GM19240 (cell line): ENCODE measurements around the gene TMEM79.

Experiments
- DNase-seq: peaks from one replicate; pipeline ENCODE4 v3.0.0; 2011; ENCODE audit warnings: low spot score; ENCODE audit not compliant: insufficient read length

Gene TMEM79

DNA sequence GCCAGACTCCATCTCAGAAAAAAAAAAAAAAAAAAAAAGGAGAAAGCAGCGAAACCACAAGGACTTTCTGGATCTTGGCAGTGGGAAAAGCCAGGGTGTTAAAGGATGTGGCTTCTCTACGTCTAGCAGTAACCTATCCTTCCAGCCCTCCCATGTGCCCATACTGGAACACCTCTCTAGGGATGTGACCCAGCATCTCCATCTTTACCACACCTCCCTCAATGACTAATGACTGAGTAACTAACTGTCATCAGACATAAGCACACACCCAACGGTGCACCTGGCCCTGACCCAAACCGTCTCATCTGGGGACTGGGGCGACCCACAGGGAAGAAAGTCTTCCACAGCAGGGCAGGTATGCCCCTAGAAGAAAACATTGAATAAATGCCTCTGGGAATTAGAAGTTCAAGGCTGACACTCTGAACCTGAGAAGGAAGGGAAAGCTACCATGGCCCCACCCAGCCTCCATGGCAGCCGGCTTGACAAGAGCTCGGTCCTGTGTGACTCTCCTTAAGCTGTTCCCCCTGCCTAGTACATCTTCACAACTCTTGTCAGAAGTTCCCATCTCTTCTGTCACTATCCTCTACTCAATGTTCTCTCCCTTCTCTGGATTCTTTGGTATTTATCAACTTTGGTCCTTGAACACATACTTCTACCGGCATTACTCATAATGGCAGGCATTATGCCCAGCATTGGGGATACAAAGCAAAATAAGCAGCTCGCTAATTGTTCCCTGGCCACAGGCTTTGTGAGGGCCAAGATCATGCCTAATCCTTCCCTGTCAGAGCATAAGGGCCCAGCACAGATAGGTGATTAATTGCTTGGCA lies 21.5 kb upstream of the TMEM79 start:
- DNase-seq = no peak

DNA sequence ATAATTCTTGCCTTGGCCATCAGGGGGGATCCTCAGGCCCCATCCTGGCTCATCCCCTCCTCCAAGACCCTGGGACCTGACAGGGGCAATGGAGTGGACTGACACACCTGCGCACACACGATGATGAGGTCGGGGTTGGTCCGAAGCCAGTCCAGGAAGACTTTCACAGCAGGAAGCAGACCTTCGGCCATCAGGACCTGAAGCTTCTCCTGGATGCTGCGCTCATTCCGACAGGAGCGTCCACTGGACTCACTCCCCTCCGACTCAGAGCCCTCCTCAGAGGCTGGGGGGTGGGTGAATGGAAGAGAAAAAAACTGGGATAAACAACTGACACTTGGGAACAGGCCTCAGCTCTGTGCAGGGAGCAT lies 20.9 kb upstream of the TMEM79 start:
- no peak for DNase-seq

DNA sequence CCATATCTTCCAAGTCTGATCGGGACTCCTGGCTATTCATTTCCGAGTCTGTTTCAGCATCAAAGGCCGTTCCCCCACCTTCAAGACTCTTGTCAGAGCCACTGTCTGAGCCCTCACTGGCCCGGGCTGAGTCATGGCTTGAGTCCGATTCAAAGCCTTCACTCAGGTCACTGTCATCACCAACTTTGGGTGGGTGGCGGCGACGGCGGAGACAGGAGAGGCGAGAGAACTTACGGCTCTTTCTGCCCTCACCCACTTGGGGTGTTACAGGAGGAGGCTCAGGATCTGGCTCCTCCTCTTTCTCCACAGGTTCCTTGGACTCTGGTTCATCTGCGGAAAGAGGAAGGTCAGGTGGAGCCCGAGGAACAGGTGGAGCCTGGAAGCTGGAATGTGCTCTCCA lies 18.1 kb upstream of the TMEM79 start:
- DNase-seq = no peak

DNA sequence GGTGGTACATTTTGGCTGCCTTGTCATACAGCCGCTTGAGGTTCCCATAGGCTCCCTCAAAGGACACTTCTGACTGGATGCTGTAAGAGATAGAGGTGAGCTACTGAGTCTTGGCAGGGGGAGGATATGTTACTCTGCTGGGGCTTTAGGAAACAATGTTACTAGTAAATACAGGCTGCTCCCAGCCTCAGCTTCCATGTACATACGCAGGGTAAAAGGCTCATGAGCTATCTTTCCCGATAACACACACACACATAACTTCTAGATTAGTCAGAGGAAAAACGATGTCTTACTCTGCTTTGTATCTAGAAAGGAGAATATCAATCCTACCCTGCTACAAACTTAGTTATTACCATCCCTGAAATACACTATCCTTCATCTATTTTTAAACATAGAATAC lies 15.8 kb upstream of the TMEM79 start:
- no peak for DNase-seq

DNA sequence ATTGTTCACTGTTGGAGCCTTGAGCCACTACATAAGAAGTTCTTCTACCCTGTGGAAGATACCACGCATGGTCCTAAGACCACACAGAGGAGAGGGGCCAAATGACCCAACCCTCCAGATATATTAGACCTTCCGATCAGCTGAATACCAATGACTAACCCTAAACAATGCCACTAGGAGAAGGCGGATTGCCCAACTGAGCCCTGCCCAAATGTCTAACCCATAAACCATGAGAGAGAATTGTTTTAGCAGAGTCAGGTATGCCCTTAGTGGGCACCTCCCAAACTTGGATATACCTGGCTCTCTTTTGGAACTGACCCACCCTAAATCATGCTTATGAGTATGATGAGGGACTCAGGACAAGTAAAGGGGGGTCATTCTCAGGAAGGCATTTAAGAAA lies 13.8 kb upstream of the TMEM79 start:
- DNase-seq = no peak

DNA sequence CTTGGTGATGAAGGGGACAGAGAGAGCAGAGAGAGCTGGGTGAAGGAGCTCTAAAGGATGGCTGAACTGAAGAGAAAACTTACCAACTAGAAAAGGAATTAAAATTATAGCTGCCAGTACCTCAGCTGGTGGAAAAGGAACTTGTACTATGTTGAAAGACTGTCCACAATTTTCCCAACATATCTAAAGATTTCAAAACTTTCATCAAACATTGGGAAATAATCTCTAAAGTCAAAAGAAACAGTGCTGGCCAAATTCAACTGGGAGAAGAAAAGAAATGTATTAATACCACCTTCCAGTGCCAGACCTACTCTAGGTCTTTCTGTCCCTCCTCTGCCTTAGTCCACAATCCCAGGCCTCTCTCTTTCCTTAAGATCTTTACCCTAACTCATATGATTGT lies 7.6 kb upstream of the TMEM79 start:
- DNase-seq = no peak

DNA sequence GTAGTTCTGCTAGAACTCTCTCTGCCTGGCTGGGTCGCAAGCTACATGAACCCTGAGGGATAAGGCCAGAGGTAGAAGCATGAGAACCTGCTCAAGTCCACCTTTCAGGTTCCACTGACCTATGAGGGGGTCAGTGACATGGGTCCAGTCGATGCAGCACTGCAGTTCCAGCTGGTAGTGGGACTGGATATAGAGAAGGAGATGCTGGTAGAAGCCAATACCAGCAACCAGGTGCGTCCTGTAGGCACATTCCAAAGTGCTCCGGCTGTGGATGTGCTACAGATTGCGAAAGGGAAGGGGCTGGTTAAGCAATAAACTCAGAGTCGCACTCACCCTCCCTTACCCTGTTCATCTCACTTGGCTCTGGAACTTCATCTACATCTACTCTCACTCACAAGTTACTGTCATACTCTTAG lies 7.2 kb upstream of the TMEM79 start:
- no peak for DNase-seq

DNA sequence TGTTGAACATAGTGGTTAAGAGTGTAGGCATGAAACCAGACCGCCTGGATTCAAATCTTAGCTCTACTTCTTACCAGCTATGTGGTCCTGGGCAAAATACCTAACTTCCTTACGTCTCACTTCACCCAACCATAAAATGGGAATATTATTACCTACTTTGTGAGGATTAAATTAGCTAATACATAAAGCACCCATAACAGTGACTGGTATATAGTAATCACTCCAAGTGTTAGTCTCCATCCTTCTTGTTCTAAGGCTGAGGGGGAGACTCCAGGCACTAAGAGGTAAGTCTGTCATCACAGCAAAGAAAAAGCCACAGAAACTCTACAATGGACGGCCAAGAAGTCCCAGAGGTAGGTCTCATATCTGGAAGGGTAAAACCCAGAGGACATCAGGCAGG lies 4.3 kb upstream of the TMEM79 start:
- DNase-seq = no peak

DNA sequence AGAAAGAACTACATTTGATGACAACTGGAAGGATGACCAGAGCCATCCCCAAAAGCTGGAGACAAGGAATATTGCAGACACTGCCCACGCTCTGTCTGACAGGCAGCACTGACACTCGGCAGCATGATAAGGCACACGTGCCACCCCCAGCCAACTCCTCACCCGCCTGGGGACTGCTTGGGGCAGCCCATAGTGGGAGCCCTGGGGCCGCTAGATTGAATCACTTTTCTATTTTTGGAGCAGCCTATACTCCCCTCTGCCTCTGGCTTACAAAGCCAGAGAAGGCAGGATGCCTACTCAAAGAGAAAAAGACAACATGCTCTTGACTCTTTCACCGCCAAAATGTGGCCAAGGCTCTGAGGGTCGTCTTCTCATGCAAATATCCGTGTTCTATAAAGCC lies 2.8 kb upstream of the TMEM79 start:
- peak; percentile 33 for DNase-seq

DNA sequence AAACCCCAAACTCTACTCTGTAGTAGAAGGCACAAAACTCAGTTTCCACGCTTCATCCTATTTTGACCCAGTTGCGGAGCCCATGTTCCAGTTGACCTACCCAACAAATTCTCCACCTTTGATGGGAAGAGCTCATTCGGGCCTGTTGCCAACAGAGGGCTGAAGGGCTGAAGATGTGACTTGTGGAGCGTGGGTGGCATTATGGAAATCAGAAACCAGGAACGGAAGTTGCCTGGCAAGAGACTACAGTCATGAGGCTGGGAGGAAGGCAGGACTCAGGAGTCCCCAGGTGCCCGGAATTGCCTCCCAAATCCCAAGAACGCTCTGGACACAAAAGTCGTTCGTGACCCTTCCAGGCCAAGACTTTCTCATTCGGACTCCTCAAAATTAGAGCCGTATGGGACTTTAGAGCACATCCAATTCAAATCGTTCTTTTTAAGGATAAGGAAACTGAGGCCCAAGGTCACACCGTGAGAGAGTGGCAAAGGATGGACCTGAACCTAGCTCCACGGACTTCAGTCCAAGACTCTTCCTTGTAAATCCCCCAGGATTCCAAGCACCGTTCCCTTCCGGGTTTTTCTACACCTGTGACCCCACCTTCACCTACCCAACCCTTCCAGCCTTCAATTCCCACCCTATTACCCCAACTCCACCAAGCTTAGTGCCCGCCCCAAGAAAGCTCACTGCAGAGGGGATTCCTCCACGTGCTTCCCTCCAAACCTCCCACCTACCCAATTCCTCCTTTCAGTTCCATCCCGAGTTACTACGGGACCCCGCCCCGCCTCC lies 2.2 kb upstream of the TMEM79 start:
- no peak for DNase-seq

DNA sequence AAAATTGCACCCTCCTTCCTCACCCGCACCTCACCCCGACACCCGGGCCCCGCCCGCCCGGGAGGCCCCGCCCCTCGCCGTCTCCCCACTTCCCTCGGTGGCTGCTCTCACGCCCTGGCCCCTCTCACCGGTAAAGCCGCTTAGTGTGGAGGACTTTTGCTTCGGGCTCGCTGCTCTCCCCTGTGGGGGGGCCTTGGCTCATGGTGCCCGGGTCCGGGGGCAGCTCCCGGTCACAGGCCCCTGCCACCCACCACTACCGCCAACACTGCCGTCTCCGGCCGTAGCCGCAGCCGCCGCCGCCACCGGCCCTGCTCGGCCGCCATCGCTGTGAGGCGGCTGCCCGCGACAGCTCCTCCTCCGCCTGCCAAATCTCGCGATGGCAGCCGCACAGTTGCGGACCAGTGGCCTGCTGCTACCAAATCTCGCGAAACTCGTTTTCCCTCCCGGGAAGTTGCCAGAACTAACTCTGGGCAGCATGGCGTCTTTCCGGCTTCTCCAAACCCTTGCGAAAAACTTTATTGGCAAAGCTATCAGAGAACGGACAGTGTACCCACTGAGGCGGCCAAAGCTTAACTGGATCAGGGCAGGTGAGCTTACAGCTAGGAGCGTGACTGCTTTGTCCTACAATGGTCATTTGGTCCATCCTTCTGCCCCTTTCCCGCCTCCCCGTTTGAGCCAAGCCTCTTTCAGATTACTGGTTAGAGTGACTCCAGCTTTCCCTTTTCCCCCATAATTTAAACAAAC lies 1.5 kb upstream of the TMEM79 start, which contains the start of gene SMG5:
Gene SMG5, minus strand, starts transcription at position 347 of the 744 bp plus-strand sequence. Its CDS starts 145 bp downstream, at position 202.
- peak; percentile 89 for DNase-seq

DNA sequence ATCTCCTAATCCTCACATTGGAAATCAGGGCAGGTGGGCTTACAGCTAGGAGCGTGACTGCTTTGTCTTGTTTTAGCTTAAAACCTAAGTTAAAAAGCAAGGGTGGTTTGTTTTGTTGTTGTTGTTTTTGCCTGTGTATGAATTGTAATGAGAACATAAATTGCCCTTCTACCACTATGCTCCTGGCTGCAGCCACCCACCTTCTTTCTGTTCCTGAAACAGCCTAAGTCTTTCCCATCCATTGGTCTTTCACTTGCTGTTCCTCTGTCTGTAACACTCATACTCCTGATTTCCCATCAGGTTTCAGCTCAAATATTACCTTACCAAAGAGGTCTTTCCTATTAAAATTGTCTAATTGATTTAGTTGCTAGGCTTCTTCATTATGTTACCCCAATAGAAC lies 604 bp upstream of the TMEM79 start:
- DNase-seq = no peak

DNA sequence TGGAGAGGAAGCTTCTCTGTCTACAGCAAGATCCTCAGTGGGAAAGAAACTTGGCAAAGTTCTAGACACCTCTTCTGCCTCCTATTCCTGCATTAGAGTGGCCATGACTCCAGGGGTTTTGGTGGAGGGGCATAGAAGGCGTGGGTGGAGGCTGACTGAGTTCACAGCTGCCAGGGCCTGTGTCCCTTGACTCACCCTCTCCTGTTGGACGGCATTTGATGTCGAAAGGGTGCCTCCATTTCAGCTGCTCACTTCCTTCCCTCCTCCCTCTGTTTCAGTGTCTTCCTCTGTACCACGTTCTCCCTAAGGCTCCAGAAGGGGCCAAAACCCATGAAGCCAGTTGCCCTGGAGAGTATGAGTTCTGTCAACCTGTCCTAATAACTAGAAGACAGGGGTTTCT lies 632 bp downstream of the TMEM79 start:
- DNase-seq = no peak

DNA sequence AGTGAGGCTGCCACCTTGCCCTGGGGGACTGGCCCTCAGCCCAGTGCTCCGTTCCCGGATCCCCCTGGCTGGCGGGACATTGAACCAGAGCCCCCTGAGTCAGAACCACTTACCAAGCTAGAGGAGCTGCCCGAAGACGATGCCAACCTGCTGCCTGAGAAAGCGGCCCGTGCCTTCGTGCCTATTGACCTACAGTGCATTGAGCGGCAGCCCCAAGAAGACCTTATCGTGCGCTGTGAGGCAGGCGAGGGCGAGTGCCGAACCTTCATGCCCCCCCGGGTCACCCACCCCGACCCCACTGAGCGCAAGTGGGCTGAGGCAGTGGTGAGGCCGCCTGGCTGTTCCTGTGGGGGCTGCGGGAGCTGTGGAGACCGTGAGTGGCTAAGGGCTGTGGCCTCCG lies 1.3 kb downstream of the TMEM79 start:
- DNase-seq = no peak

DNA sequence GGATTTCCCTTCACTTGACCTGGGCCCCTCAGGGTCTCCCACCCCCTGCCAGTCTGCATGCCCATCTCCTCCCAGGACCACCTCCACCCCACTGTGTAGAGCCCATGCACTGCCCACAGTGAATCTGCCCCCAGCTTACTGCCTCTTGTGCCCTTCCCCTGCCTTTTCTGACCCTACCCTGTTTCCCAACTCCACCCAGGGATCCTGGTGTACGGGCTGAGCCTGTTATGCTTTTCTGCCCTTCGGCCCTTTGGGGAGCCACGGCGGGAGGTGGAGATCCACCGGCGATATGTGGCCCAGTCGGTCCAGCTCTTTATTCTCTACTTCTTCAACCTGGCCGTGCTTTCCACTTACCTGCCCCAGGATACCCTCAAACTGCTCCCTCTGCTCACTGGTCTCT lies 1.9 kb downstream of the TMEM79 start:
- DNase-seq = no peak

DNA sequence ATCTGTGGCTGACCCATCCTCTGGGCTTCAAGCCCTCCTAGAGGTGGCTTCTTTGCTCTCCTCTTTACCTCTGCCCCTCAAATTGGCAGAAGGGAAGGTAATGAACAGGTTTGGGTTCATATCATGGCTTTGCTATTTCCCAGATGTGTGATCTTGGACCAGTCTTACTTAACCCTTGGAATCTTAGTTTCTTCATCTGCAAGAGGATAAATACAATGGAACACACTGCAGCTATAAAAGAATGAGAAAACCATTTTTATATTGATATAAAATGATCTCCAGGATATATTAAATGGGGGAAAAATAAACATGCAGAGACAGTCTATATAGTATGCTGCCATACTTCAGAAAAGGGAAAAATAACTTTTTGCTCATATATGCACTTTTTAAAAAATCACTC lies 5.7 kb downstream of the TMEM79 start:
- no peak for DNase-seq

DNA sequence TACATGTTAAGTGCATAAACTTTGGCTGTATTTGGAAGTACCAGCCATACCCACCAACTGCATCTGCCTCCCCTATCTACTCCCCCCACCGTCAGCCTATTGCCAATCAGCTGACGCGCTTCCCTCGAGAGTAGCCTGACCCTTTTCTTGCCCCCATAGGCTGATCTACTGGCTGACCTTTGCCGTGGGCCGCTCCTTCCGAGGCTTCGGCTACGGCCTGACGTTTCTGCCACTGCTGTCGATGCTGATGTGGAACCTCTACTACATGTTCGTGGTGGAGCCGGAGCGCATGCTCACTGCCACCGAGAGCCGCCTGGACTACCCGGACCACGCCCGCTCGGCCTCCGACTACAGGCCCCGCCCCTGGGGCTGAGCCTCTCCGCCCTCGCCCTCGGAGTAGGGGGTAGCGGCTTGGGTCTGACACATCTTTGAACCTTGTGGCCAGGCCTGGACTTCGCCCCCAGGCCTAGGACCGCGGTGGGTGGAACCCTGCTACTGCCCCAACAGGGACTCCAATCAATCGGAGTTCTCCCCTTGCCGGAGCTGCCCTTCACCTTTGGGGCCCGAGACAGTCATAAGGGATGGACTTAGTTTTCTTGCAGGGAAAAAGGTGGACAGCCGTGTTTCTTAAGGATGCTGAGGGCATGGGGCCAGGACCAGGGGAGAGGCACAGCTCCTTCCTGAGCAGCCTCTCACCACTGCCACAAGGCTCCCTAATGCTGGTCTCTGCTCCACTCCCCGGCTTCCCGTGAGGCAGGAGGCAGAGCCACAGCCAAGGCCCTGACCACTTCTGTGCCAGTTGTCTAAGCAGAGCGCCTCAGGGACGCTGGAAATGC lies 7.3 kb downstream of the TMEM79 start:
- DNase-seq = no peak

DNA sequence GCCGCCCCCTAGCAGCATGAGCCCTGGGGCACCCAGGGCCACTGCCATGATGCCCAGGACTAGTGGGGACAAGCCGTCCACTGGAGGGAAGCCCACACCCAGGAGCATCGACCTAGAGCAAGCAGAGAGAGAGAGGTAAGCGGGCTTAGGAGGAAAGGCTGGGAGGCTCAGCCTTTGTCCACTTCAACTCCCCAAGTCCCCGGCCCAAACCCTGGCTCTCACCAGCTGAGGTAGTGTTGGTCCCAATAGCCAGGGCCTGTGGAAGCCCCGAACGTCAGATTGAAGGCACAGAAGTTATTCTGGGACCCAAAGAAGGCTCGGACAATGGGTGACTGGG lies 8.9 kb downstream of the TMEM79 start:
- DNase-seq = no peak

DNA sequence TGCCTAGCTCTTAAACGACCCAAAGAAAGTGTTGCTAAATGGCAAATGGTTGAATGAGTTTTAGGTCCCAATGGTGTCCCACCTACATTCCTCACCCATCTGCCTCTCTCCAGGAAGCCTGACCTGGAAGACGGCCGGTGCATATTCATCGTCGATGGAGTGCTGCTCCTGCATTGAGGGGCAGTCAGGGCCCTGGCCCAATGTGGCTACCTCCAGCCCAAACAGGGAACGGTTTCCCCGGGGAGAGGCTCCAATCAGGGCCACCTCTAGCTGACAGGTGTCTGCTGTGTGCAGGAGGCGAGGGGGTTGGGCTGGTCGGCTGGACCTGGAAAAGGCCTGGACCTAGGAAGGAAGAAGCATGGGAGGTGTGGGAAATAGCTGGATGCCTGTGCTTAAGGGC lies 9.8 kb downstream of the TMEM79 start:
- DNase-seq = no peak

DNA sequence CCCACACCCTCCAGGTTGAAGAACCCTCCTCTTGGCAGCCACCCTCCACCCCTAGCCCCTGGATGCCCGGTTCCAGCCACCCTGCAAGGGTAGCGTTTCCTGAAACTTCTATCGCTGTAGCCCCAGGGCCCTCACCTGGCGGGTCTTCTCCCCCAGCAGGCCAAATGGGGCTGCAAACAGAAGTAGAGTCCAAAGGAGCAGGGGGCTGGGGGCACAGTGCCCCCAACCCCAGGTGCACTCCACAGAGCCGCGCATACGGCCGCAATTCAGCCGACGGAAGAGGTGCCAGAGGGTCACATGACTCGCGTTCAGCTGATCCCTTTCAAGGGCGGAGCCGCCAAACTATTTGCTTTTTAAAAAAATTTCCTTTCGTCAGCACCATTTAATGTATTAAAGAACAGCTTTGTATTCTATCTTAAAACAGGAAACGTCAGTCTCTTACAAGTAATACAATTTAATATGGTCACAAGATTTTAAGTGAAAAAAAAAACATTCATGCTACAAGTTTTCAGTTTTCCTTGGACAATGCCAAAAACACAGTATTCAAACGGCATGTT lies 11.3 kb downstream of the TMEM79 start, which contains the start of gene GLMP:
Gene GLMP, minus strand, starts transcription at position 289 of the 557 bp plus-strand sequence. Its CDS starts 34 bp downstream, at position 255.
- peak; percentile 75 for DNase-seq

DNA sequence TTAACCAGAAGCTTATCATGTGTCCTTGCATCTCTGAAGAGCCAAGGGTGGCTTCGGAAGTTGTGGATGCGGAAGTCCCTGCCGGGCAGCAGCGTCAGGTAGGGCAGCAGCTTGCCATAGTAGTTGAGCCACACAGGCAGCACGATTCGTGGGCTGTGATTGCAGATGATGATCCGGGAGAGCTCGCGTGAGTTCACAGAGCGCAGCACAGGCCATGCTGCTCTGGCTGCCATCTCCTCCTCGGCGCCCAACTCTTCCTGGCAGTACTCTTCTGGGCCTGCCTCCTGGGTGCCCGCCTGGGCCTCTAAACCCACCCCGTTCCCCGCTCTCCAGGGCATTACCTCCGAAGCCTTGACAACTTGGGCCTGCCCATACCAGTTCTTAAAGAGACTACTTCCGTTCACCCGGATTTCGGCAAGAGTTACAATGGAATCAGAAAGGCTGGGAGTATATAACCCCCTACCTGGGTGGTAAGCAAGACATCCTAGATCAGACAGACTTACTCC lies 14.8 kb downstream of the TMEM79 start, which contains the start of gene VHLL:
Gene VHLL, minus strand, starts transcription at position 456 of the 506 bp plus-strand sequence. Its CDS starts 118 bp downstream, at position 338.
- DNase-seq = no peak
